A172 (cell line): Measurements from ENCODE around the gene EXOC4. TPM values are rescaled to one million over a fixed set of nuclear protein-coding genes. Genes with fewer than 3 reads are reported as not detected.
"Not testable (repeated sequence)": the region's sequence is repeated elsewhere in the genome, so short reads cannot be mapped to it uniquely, and the experiment has no call there.

Experiments used
- DNase-seq: peaks from one replicate; pipeline ENCODE4 v3.0.0-alpha.2; 2015; ENCODE audit warnings: low spot score
- total RNA-seq: library from RNA; depleted of rRNA; stranded (reverse); fragments of >200 nt; shearing (Covaris generic); gene quantifications from 2 replicates; pipeline ENCODE4 v1.2.3, GENCODE V29; 2014

EXOC4 gene
- total RNA-seq, 1 experiment from 2014 or later, result 37.4 TPM

- no peak for DNase-seq
These were observed 61.2 kb downstream of the EXOC4 start for GRCh38 chr7:133314084-133314483.

GRCh38 chr7:133315332-133316040 is 62.6 kb downstream of the EXOC4 start:
- DNase-seq, result no peak

DNA sequence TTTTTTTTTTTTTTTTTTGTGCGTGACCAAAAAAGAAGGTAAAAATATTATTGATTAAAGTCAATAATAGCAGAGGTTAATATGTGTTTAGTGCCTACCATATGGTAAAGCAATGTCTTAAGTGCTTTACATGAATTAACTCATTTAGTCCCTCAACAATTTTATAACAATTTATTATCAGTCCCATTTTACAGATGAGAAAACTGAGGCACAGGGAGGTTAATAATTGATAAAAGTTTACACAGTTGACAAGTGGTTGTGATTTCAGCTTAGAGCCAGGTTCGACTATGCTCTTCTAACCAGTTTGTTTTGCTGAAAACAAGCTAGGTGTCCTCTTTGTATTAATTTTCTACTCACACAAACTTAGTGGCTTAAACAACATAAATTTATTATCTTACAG is 67.0 kb downstream of the EXOC4 start:
- DNase-seq, result no peak

GRCh38 chr7:133320891-133321290 is 68.0 kb downstream of the EXOC4 start:
- DNase-seq, result no peak

GRCh38 chr7:133321366-133321765 is 68.5 kb downstream of the EXOC4 start:
- not testable (repeated sequence) for DNase-seq

- DNase-seq, result not testable (repeated sequence)
These were observed 73.9 kb downstream of the EXOC4 start for GRCh38 chr7:133326745-133327144.

GRCh38 chr7:133328021-133328420 is 75.1 kb downstream of the EXOC4 start:
- not testable (repeated sequence) for DNase-seq

DNA sequence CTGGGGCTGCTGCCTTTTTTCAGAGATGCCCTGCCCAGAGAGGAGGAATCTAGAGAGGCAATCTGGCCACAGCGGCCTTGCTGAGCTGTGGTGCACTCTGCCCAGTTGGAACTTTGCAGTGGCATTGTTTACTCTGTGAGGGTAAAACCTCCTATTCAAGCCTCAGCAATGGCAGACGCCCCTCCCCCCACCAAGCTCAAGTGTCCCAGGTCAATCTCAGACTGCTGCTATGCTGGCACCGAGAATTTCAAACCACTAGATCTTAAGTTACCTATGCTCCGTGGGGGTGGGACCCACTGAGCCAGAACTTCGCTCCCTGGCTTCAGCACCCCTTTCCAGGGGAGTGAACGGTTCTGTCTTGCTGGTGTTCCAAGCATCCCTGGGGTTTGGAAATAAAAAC is 77.2 kb downstream of the EXOC4 start:
- no peak for DNase-seq

GRCh38 chr7:133331861-133332260 is 79.0 kb downstream of the EXOC4 start:
- no peak for DNase-seq

DNA sequence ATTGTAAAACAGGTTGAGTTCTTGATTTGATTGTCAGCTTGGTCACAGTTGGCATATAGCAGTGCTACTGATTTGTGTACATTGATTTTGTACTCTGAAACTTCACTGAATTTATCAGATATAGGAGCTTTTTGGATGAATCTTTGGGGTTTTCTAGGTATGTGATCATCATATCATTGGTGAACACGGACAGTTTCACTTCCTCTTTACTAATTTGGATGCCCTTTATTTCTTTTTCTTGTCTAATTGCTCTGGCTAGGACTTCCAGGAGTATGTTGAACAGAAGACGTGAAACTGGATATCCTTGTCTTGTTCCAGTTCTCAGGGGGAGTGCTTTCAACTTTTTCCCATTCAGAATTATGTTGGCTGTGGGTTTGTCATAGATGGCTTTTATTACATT is 86.9 kb downstream of the EXOC4 start:
- no peak for DNase-seq

GRCh38 chr7:133344275-133344674 is 91.4 kb downstream of the EXOC4 start:
- DNase-seq, result no peak

DNA sequence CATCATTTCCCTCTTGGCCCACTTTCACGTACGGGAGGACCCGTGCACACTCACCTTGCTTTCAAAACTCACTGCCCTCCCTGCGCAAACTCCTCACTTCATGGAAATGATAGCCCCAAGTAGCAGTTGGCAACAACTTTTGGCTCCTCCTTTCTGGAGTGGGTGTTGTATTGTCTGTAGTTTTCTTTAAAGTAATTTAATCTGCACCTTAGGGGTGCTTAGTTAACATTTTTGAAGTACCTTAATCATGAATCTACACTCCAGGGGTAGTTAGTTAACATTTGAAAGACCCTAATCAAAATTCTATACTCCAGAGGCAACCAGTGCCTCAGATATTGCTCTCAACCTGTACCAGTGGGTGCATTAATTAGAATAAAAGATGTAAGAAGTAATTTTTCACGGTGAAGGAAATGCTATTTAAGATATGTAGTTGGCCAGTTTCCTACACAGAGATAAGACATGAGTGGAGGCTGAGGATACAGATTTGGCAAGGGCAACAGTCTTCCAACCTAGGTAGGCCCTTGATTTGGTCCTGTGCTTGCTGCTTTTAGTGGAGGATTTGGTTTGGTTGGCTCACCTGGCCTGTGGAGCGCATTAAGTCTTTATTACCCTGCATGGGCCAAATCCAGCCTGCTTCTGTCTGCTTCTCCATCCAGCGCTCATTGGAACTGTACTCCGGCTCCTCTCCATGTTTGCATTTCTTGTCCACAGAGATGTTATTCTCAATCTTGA is 93.0 kb downstream of the EXOC4 start:
- no peak for DNase-seq

- DNase-seq, result no peak
These were observed 95.4 kb downstream of the EXOC4 start for GRCh38 chr7:133348250-133348649.

- DNase-seq, result no peak
These were observed 96.2 kb downstream of the EXOC4 start for GRCh38 chr7:133349101-133349500.

- DNase-seq, result no peak
These were observed 99.6 kb downstream of the EXOC4 start for GRCh38 chr7:133352430-133352829.

GRCh38 chr7:133353775-133354174 is 100.9 kb downstream of the EXOC4 start:
- no peak for DNase-seq

DNA sequence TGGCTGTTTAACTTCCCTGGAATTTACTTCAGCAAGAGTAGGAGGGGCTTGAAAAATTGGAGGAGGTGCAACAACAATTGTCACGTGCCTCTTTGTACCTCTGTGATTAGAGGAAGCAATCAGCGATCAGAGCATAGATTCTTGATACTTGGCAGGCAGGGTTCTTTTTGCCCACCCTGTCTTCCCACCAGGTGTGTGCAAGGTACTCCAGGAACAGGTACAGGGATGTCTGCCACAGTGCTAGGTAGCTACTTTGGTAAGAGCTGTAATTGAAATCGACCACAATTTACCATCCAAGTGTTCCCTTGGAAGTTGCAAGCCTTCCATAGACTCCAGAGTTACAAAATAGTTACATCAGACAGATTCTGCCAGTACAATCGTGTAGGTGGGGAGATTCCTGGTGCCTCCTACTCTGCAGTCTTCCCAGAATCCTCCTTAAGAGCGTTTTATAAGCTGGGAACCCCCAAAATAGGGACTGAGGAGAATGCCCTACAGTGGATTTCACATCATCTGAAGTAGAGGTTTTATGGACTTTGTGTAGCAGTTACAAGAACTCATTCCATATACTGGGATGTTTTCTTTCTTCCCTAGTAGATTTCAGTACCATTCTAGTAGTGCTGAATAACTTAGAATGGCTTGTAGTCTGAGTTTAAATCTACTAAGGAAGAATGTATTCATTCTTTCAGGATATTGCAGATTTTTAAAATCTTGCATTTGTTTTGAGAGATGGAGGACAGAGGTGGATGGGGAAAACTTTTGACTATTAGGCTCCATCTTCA is 101.9 kb downstream of the EXOC4 start:
- DNase-seq, result no peak

DNA sequence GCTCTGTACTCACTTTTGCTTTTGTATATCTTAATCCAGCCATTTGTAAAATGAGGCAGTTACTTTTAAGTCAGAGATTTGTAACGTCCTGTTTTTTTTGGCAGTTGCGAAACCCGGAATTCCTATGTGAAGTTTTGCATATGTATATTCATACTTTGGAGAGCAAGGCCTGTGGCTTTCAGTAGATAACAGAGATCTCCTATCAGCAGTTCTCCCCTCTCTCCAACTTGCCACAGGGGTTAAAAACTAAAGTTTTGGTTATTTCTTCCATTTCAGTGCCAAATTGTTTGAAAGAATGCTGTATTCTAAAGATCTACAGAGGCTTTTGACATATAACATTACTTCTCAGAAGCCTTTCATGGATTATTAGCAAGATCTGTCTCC is 102.4 kb downstream of the EXOC4 start:
- no peak for DNase-seq

- DNase-seq, result no peak
These were observed 102.9 kb downstream of the EXOC4 start for GRCh38 chr7:133355822-133356221.

DNA sequence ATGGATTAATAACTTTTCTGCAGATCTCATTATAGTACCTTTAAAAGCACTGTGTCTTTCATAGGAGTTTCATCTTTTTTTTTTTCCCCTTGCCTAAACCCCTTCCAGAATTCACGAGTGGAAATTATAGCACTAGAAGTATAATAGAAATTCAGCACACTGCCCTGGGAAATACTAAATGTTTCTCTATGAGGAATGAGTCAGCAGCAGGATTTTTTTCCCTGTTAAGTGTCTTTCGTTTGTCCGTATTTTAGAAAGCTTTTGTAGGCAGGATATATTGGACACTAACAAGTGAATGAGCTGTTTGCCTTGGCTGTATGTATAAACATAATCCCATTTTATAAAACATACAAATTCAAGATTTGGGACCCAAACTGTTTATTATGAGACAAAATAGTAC is 105.8 kb downstream of the EXOC4 start:
- DNase-seq, result no peak

DNA sequence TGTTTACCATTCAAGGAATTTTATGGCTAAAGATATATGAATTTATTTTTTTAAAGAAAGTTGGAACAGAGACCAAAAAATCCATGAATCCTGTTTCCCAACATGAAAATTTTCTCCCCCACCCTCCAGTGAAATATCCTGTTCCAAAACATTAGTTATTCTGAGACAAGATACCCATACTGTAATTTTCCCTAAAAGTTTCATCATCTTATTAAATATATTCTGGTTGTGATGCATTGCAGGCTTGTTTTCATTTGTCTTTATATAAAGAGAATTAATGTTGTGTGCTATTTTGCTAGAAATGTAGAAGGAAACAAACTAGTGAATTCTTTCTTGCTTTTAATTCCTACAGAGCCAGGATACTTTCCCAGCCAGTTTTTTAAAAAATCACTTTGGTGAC is 106.6 kb downstream of the EXOC4 start:
- DNase-seq, result no peak

DNA sequence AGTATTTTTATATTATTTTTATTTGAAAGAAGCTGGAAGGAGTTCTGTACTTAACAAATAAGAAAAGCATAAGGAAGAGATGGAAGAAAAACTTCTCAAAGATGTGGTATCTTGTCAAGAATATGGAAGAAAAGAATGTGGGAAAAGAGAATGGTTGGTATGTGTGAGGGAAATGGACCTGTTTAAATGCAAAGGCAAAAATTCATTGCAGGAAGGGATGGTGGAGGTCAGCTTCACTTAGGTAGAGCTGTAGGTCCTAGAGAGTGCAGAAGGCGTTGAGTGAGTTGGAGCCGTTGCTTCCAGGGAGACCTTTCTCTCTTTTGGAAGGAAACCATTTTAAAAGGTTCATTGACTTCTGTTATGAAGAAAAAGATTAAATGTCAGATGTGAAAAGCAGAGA is 107.3 kb downstream of the EXOC4 start:
- no peak for DNase-seq

DNA sequence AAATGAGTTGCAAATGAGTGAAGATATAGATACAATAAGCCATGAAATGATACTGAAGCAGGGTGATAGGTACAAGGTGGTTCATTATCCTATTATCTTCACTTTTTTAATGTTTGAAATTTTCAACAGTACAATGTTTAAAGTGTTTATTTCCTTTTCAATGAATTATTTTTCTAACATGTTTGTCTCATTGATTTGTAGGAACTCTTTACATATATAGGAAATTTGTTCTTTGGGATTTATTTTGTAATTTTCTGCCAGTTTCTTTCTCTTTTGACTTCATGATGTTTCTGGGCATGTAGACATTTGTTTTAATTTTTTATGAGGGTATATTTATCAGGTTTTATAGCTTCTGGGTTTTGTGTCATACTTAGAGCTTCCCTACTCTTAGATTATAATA is 108.9 kb downstream of the EXOC4 start:
- no peak for DNase-seq
